Measurements from ENCODE around the gene LMNTD2.

The LMNTD2 gene

DNA sequence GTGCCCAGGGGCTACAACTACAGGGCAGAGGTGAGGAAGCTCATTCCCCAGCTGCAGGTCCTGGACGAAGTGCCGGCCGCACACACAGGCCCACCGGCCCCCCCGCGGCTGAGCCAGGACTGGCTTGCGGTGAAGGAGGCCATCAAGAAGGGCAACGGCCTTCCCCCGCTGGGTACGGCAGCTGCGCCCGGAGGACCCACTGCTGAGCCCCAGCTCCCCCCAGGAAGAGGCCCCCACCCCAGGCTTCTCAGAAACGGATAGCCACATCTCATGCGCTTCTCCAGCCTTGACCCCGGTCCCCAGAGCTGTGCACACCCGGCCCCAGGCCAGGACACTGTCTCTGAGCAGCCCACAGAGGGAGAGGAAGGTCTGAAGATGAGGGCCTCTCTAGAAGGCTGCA lies 9.4 kb downstream of the LMNTD2 start:
- Histone ChIP-seq H2BK120ac (ENCODE audit: low read depth, low read length) (no peak overlapping the region), H3K4me2 (ENCODE audit: low read length, poor library complexity, severe bottlenecking) (no peak overlapping the region), H3K4me1 (ENCODE audit: control insufficient read depth, insufficient read depth, low read depth, low read length) (peaks cover 22% of the 10 kb centered on the region), H3K79me1 (replicated peaks; ENCODE audit: low read length, poor library complexity, severe bottlenecking) (no peaks in the 10 kb centered on the region), H3K4me3 (ENCODE audit: insufficient read depth in 1 of 2, low read depth in 1 of 2, low read length in 2 of 2) (no peak overlapping the region), H2BK15ac (ENCODE audit: low read depth, poor library complexity, severe bottlenecking) (no peak overlapping the region), H3K27ac (ENCODE audit: low read length, poor library complexity, severe bottlenecking) (no peak overlapping the region), H2AFZ (ENCODE audit: low read depth, low read length) (no peak overlapping the region), H3K9me3 (ENCODE audit: control insufficient read depth, low read length) (no peaks in the 10 kb centered on the region), H4K8ac (ENCODE audit: low read length) (no peak overlapping the region), H2AK5ac (ENCODE audit: low read length, severe bottlenecking) (no peak overlapping the region), H3K18ac (ENCODE audit: low read depth in 1 of 2, low read length in 2 of 2) (no peak overlapping the region), H3K9ac (ENCODE audit: low read length) (no peak overlapping the region), H3K36me3 (ENCODE audit: control insufficient read depth in 1 of 2, insufficient read depth in 2 of 2, low read depth in 1 of 2, low read length in 2 of 2) (no peaks in the 10 kb centered on the region), H3K27me3 (ENCODE audit: control insufficient read depth in 1 of 2, insufficient read depth in 1 of 2, low read length in 2 of 2) (peaks cover under 1 to 45% of the 10 kb centered on the region in 2 experiments), H2BK5ac (ENCODE audit: low read depth, low read length, poor library complexity, severe bottlenecking) (no peak overlapping the region), H3K14ac (ENCODE audit: low read length in 2 of 2) (no peak overlapping the region), H4K91ac (ENCODE audit: low read length) (no peak overlapping the region), H3K23ac (ENCODE audit: low read length in 2 of 2) (no peak overlapping the region), H2BK12ac (ENCODE audit: low read length in 2 of 2) (no peak overlapping the region), H3K4ac (ENCODE audit: low read depth in 1 of 2, low read length in 2 of 2) (no peak overlapping the region)
- DNase-seq, result no peak
- 90% methylated on average over 14 of the region's 16 CpGs for WGBS

GRCh38 chr11:550746-551085 lies 9.8 kb downstream of the LMNTD2 start:
- no peak overlapping the region for H3K14ac ChIP-seq (ENCODE audit: low read length in 2 of 2)
- H3K4me2 ChIP-seq (ENCODE audit: low read length, poor library complexity, severe bottlenecking), result no peak overlapping the region
- H3K9ac ChIP-seq (ENCODE audit: low read length), result no peak overlapping the region
- H3K4me3 ChIP-seq (ENCODE audit: insufficient read depth in 1 of 2, low read depth in 1 of 2, low read length in 2 of 2), result no peak overlapping the region
- no peak overlapping the region for H3K18ac ChIP-seq (ENCODE audit: low read depth in 1 of 2, low read length in 2 of 2)
- no peaks in the 10 kb centered on the region for H3K9me3 ChIP-seq (ENCODE audit: control insufficient read depth, low read length)
- H3K36me3 ChIP-seq (ENCODE audit: control insufficient read depth in 1 of 2, insufficient read depth in 2 of 2, low read depth in 1 of 2, low read length in 2 of 2), result no peaks in the 10 kb centered on the region
- H4K8ac ChIP-seq (ENCODE audit: low read length), result no peak overlapping the region
- H3K4me1 ChIP-seq (ENCODE audit: control insufficient read depth, insufficient read depth, low read depth, low read length), result peaks cover 19% of the 10 kb centered on the region
- no peak overlapping the region for H2BK5ac ChIP-seq (ENCODE audit: low read depth, low read length, poor library complexity, severe bottlenecking)
- no peak overlapping the region for H3K4ac ChIP-seq (ENCODE audit: low read depth in 1 of 2, low read length in 2 of 2)
- no peak overlapping the region for H2AFZ ChIP-seq (ENCODE audit: low read depth, low read length)
- H2BK12ac ChIP-seq (ENCODE audit: low read length in 2 of 2), result no peak overlapping the region
- WGBS, result 76% methylated on average over 4 of the region's 5 CpGs
- H2BK15ac ChIP-seq (ENCODE audit: low read depth, poor library complexity, severe bottlenecking), result no peak overlapping the region
- peak overlapping the region; percentile 25 for H4K91ac ChIP-seq (ENCODE audit: low read length)
- no peaks in the 10 kb centered on the region for H3K79me1 ChIP-seq (replicated peaks; ENCODE audit: low read length, poor library complexity, severe bottlenecking)
- H3K27me3 ChIP-seq (ENCODE audit: control insufficient read depth in 1 of 2, insufficient read depth in 1 of 2, low read length in 2 of 2), result peaks cover 0 to 44% of the 10 kb centered on the region in 2 experiments
- no peak for DNase-seq
- H3K27ac ChIP-seq (ENCODE audit: low read length, poor library complexity, severe bottlenecking), result no peak overlapping the region
- H2BK120ac ChIP-seq (ENCODE audit: low read depth, low read length), result no peak overlapping the region
- no peak overlapping the region for H2AK5ac ChIP-seq (ENCODE audit: low read length, severe bottlenecking)
- no peak overlapping the region for H3K23ac ChIP-seq (ENCODE audit: low read length in 2 of 2)

GRCh38 chr11:550021-550745 lies 10.4 kb downstream of the LMNTD2 start:
- H3K36me3 ChIP-seq (ENCODE audit: control insufficient read depth in 1 of 2, insufficient read depth in 2 of 2, low read depth in 1 of 2, low read length in 2 of 2), result no peaks in the 10 kb centered on the region
- 93% methylated on average over 25 of the region's 25 CpGs for WGBS
- no peak overlapping the region for H3K27ac ChIP-seq (ENCODE audit: low read length, poor library complexity, severe bottlenecking)
- DNase-seq, result no peak
- no peak overlapping the region for H3K14ac ChIP-seq (ENCODE audit: low read length in 2 of 2)
- H2AK5ac ChIP-seq (ENCODE audit: low read length, severe bottlenecking), result no peak overlapping the region
- no peak overlapping the region for H2BK15ac ChIP-seq (ENCODE audit: low read depth, poor library complexity, severe bottlenecking)
- peak overlapping the region; percentile 25 for H4K91ac ChIP-seq (ENCODE audit: low read length)
- no peak overlapping the region for H2AFZ ChIP-seq (ENCODE audit: low read depth, low read length)
- no peak overlapping the region for H2BK12ac ChIP-seq (ENCODE audit: low read length in 2 of 2)
- H4K8ac ChIP-seq (ENCODE audit: low read length), result no peak overlapping the region
- H3K4me1 ChIP-seq (ENCODE audit: control insufficient read depth, insufficient read depth, low read depth, low read length), result peaks cover 14% of the 10 kb centered on the region
- H2BK5ac ChIP-seq (ENCODE audit: low read depth, low read length, poor library complexity, severe bottlenecking), result no peak overlapping the region
- no peak overlapping the region for H3K9ac ChIP-seq (ENCODE audit: low read length)
- peaks cover 0 to 44% of the 10 kb centered on the region in 2 experiments for H3K27me3 ChIP-seq (ENCODE audit: control insufficient read depth in 1 of 2, insufficient read depth in 1 of 2, low read length in 2 of 2)
- no peak overlapping the region for H2BK120ac ChIP-seq (ENCODE audit: low read depth, low read length)
- no peak overlapping the region for H3K4ac ChIP-seq (ENCODE audit: low read depth in 1 of 2, low read length in 2 of 2)
- H3K23ac ChIP-seq (ENCODE audit: low read length in 2 of 2), result no peak overlapping the region
- no peaks in the 10 kb centered on the region for H3K79me1 ChIP-seq (replicated peaks; ENCODE audit: low read length, poor library complexity, severe bottlenecking)
- H3K4me2 ChIP-seq (ENCODE audit: low read length, poor library complexity, severe bottlenecking), result no peak overlapping the region
- H3K18ac ChIP-seq (ENCODE audit: low read depth in 1 of 2, low read length in 2 of 2), result no peak overlapping the region
- no peaks in the 10 kb centered on the region for H3K9me3 ChIP-seq (ENCODE audit: control insufficient read depth, low read length)
- no peak overlapping the region for H3K4me3 ChIP-seq (ENCODE audit: insufficient read depth in 1 of 2, low read depth in 1 of 2, low read length in 2 of 2)

GRCh38 chr11:548700-549603 lies 11.6 kb downstream of the LMNTD2 start:
- Histone ChIP-seq H3K9ac (ENCODE audit: low read length) (no peak overlapping the region), H3K36me3 (ENCODE audit: control insufficient read depth in 1 of 2, insufficient read depth in 2 of 2, low read depth in 1 of 2, low read length in 2 of 2) (no peaks in the 10 kb centered on the region), H3K4me1 (ENCODE audit: control insufficient read depth, insufficient read depth, low read depth, low read length) (peaks cover 7% of the 10 kb centered on the region), H2BK5ac (ENCODE audit: low read depth, low read length, poor library complexity, severe bottlenecking) (no peak overlapping the region), H2BK12ac (ENCODE audit: low read length in 2 of 2) (no peak overlapping the region), H3K9me3 (ENCODE audit: control insufficient read depth, low read length) (no peaks in the 10 kb centered on the region), H2AFZ (ENCODE audit: low read depth, low read length) (no peak overlapping the region), H3K79me1 (replicated peaks; ENCODE audit: low read length, poor library complexity, severe bottlenecking) (no peaks in the 10 kb centered on the region), H2AK5ac (ENCODE audit: low read length, severe bottlenecking) (no peak overlapping the region), H4K91ac (ENCODE audit: low read length) (no peak overlapping the region), H3K4me3 (ENCODE audit: insufficient read depth in 1 of 2, low read depth in 1 of 2, low read length in 2 of 2) (no peak overlapping the region), H3K23ac (ENCODE audit: low read length in 2 of 2) (no peak overlapping the region), H3K27ac (ENCODE audit: low read length, poor library complexity, severe bottlenecking) (no peak overlapping the region), H2BK15ac (ENCODE audit: low read depth, poor library complexity, severe bottlenecking) (peak overlapping the region; percentile 54), H3K14ac (ENCODE audit: low read length in 2 of 2) (no peak overlapping the region), H3K4ac (ENCODE audit: low read depth in 1 of 2, low read length in 2 of 2) (peak overlapping the region in 1 of 2 experiments; percentile 27), H2BK120ac (ENCODE audit: low read depth, low read length) (no peak overlapping the region), H3K27me3 (ENCODE audit: control insufficient read depth in 1 of 2, insufficient read depth in 1 of 2, low read length in 2 of 2) (peaks cover 0 to 39% of the 10 kb centered on the region in 2 experiments), H4K8ac (ENCODE audit: low read length) (no peak overlapping the region), H3K18ac (ENCODE audit: low read depth in 1 of 2, low read length in 2 of 2) (no peak overlapping the region), H3K4me2 (ENCODE audit: low read length, poor library complexity, severe bottlenecking) (no peak overlapping the region)
- WGBS, result 84% methylated on average over 28 of the region's 32 CpGs
- DNase-seq, result peak; percentile 28
